Fibroblast of pulmonary artery (primary cell): Measurements from ENCODE around the gene CHADL.

ENCODE experiments used
- DNase-seq: peaks from one replicate; pipeline ENCODE4 v3.0.0-alpha.2; 2010; ENCODE audit warnings: low read depth
- H3K4me3 ChIP-seq: replicated peaks from 2 replicates; pipeline ENCODE4 v1.5.1; 2011; ENCODE audit warnings: low read depth, mild to moderate bottlenecking, control low read depth, low read length, moderate library complexity
- TF ChIP-seq, protein P1 (sequence below): IDR thresholded peaks from 2 replicates; pipeline ENCODE4 v1.5.1; 2011; ENCODE audit warnings: mild to moderate bottlenecking, control low read depth, low read length, inconsistent platforms; ENCODE audit errors: missing control alignments

The CHADL gene

DNA sequence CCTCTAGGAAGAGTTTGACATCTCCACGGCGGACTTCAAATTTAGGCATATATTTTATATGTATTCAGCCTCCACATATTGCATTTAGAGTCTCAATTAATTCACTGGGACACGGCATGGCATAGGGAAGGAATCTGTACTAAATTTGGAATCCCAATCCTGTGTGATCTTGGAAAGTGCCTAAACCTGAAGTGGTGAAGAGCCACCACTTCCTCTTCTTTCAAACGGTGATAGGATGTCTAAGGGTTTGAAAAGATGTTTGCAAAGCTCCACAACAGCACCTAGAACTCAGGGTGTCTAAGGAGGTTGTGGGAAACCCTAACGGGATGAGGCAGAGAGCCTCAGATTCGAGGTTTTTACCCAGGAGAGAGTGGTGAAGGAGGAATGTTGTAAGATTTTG lies 36.7 kb downstream of the CHADL start:
- H3K4me3 ChIP-seq, result no peak overlapping the region
- TF ChIP-seq, protein P1, sequence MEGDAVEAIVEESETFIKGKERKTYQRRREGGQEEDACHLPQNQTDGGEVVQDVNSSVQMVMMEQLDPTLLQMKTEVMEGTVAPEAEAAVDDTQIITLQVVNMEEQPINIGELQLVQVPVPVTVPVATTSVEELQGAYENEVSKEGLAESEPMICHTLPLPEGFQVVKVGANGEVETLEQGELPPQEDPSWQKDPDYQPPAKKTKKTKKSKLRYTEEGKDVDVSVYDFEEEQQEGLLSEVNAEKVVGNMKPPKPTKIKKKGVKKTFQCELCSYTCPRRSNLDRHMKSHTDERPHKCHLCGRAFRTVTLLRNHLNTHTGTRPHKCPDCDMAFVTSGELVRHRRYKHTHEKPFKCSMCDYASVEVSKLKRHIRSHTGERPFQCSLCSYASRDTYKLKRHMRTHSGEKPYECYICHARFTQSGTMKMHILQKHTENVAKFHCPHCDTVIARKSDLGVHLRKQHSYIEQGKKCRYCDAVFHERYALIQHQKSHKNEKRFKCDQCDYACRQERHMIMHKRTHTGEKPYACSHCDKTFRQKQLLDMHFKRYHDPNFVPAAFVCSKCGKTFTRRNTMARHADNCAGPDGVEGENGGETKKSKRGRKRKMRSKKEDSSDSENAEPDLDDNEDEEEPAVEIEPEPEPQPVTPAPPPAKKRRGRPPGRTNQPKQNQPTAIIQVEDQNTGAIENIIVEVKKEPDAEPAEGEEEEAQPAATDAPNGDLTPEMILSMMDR, result no peak
- DNase-seq, result no peak

DNA sequence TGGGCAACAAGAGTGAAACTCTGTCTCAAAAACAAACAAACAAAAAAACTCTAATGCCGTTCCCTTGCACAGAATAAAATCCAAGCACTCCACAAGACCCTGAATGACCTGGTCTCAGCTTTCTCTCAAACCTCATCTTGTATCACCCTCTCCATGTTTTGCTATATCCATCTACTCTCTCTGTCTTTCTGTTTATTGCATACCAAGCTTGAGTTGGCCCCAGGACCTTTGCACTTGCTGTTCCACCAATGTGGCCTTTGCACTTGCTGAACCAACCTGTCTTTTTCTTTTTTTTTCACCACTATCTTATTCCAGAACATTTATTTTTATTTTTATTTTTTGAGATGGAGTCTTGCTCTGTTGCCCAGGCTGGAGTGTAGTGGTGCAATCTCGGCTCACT lies 37.6 kb downstream of the CHADL start:
- H3K4me3 ChIP-seq, result no peak overlapping the region
- no peak for DNase-seq
- TF ChIP-seq, protein P1, result no peak

DNA sequence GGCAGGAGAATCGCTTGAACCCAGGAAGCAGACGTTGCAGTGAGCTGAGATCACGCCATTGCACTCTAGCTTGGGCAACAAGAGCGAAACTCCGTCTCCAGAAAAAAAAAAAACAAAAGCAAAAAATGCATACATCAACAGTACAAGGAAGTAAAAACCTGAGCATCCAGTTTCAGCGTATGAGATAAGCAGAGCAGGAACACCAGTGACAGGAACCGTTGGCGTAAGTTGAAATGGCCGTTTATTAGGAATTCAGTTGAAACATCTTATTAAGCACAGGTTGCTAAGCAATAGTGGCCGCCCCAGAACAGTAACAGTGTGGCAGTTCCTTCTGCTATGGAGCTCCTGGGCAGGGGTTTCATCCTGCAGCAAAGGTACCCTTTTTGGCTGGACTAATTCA lies 39.6 kb downstream of the CHADL start:
- H3K4me3 ChIP-seq, result no peak overlapping the region
- TF ChIP-seq, protein P1, result no peak

DNA sequence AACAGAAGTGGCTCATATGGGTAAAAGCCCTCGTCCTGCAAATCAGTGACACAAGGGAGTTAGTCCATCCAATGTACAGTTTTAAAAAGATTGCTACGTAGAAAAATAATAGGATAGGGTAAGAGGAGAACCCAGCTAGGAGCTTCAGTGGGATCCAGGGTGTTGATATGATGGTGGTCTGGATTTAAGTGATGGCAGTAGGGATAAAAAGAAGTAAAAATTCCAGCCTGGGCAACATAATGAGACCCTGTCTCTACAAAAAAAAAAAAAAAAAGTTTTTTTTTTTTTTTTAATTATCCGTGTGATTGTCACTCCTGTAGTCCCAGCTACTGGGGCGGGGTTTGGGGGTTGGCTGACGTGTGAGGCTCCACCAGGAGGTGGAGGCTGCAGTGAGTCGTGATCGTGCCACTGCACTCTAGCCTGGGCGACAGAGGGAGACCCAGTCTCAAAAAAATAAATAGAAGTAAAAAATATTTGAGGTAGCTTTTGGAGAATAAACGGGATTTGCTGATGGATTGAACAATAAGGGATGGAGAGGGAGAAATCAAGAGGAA lies 42.6 kb downstream of the CHADL start:
- TF ChIP-seq, protein P1, result no peak
- no peak for DNase-seq
- H3K4me3 ChIP-seq, result peak overlapping the region; percentile 77

More for the DNA sequence above, 39.6 kb downstream of the CHADL start:
- no peak for DNase-seq

DNA sequence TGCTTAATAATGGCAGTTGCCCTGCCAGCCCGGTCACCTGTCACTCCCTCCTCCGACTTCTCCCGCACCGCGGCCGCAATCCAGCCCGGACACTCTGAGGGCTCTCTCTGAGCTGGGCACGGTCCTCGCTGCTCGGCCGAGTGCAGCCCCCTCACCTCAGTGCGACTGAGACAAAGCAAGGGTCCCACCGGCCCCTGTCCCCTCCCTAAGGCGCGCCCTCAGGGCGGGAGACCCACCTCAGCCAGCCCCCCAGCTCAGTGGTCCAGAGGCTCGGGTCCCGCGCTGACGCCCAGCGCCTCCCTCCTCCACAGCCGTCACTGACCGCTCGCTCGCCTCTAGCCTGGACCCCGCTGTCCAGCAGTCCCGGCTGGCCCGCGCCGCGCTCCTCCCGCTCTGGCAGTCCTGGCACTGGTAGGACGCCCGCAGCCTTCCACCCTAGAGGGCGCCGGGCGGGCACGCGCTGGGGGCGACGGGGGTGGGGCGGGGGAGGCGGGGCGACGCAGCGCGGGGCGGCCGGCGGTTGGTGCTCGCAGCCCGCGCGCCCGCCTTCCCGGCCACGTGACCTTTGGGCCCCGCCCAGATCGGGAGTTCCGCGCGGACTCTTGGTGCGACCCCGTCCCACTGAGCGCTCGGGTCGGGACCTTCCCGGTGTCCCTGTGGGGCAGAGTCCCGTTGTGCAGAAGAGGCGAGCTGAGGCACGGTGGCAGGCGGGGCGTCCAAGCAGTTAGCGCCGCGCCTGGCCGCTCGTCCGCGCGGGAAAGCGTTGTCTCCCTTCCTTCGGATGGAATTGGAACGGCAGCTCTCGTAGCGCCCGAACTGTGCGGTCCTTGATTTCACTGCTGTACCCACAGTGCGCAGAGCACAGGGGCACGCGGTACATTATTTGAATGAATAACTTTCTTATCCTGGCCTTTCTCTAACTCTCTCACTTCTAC lies 43.4 kb downstream of the CHADL start:
- peak overlapping the region; percentile 77 for H3K4me3 ChIP-seq
- DNase-seq, result peak; percentile 47
- TF ChIP-seq, protein P1, result no peak

DNA sequence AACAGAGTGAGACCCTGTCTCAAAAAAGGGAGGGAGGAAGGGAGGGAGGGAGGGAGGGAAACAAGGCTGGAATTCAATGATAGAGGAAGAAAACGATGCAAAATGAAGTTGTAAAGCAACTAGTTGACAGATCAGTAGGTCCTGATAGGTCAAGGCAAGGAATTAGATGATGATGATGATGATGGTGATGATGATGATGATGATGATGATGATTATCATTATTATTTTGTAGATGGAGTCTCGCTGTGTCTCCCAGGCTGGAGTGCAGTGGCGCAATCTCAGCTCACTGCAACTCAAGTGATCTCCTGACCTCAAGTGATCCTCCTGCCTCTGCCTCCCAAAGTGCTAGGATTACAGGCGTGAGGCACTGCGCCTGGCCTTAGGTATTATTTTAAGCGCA lies 46.9 kb downstream of the CHADL start:
- no peak for DNase-seq
- TF ChIP-seq, protein P1, result no peak
- no peak overlapping the region for H3K4me3 ChIP-seq
